Colonic mucosa (tissue), 4 donors: ENCODE data around the gene ARFGAP2. TPM values are rescaled to one million over a fixed set of nuclear protein-coding genes. Genes with fewer than 3 reads are reported as not detected.

Source experiments
- DNase-seq: peaks from one replicate; pipeline ENCODE4 v3.0.0-alpha.2; 2020
- H3K27ac ChIP-seq: fragments of 200-600 bp; one replicate; pipeline ENCODE4 v1.8.0; 2021
- H3K27me3 ChIP-seq: fragments of 200-600 bp; one replicate; pipeline ENCODE4 v1.8.0; 2021
- H3K36me3 ChIP-seq: fragments of 200-600 bp; one replicate; pipeline ENCODE4 v1.8.0; 2021
- H3K4me1 ChIP-seq: fragments of 200-600 bp; one replicate; pipeline ENCODE4 v1.8.0; 2021; ENCODE audit warnings: mild to moderate bottlenecking
- H3K4me3 ChIP-seq: fragments of 200-600 bp; one replicate; pipeline ENCODE4 v1.8.0; 2021
- H3K9ac ChIP-seq, 2 donors: one replicate each; pipeline ENCODE4 v1.7.0; 2013; ENCODE audit warnings: control low read depth in 2 of 2, low read depth in 2 of 2, low read length in 2 of 2
- H3K9me3 ChIP-seq: fragments of 200-600 bp; one replicate; pipeline ENCODE4 v1.8.0; 2021
- CTCF ChIP-seq: fragments of 200-600 bp; IDR thresholded peaks from one replicate; pipeline ENCODE4 v1.8.0; 2022; ENCODE audit warnings: antibody characterized with exemption, mild to moderate bottlenecking
- intact Hi-C: fragments of 100-400 bp; cut with DNase I; formaldehyde crosslinking; loops from one replicate; pipeline ENCODE4 v1.14.1; 2022
- total RNA-seq, 2 donors: library from RNA; stranded (reverse); fragmentation: NEBNext Ultra II Directional in 1 of 2; extraction: Animal tissue kit (Norgen Biotek cat#: 25700) in 1 of 2; gene quantifications; one replicate each; pipeline ENCODE4 v1.2.1, GENCODE V29; 2021
- donor health status: healthy.
- donor health status: DM: no; HTN: no; CAD: no.
- donor health status: DM: no; HTN: no; CAD: no.

The ARFGAP2 gene
- total RNA-seq, 2 donors from 2014 or later: 64.6 to 109 TPM

GRCh38 chr11:47163193-47163592 lies 13.5 kb downstream of the ARFGAP2 start:
- Histone ChIP-seq H3K9ac (no peak overlapping the region), H3K27ac (no peak overlapping the region), H3K4me1 (no peaks in the 10 kb centered on the region), H3K36me3 (peaks cover 18% of the 10 kb centered on the region), H3K9me3 (no peaks in the 10 kb centered on the region), H3K27me3 (no peaks in the 10 kb centered on the region), H3K4me3 (no peak overlapping the region)
- no peak for DNase-seq
- intact Hi-C loops: no loop called here
- no peak for TF ChIP-seq CTCF

GRCh38 chr11:47162426-47162825 lies 14.3 kb downstream of the ARFGAP2 start:
- Histone ChIP-seq H3K9me3 (no peaks in the 10 kb centered on the region), H3K27ac (no peak overlapping the region), H3K4me3 (no peak overlapping the region), H3K9ac (no peak overlapping the region), H3K4me1 (no peaks in the 10 kb centered on the region), H3K36me3 (peaks cover 18% of the 10 kb centered on the region), H3K27me3 (no peaks in the 10 kb centered on the region)
- DNase-seq: no peak
- no peak for TF ChIP-seq CTCF
- intact Hi-C loops: no loop called here

GRCh38 chr11:47161890-47162289 lies 14.8 kb downstream of the ARFGAP2 start:
- intact Hi-C loops: loop anchor here (2.0 kb wide), 1 partner anchor 273 kb away; no protein-coding TSS in a partner anchor
- Histone ChIP-seq H3K27me3 (no peaks in the 10 kb centered on the region), H3K4me1 (no peaks in the 10 kb centered on the region), H3K9me3 (no peaks in the 10 kb centered on the region), H3K36me3 (peaks cover 15% of the 10 kb centered on the region), H3K4me3 (no peak overlapping the region), H3K27ac (no peak overlapping the region), H3K9ac (no peak overlapping the region)
- no peak for TF ChIP-seq CTCF
- no peak for DNase-seq

- H3K4me3 ChIP-seq: no peak overlapping the region
- H3K9me3 ChIP-seq: no peaks in the 10 kb centered on the region
- H3K4me1 ChIP-seq: no peaks in the 10 kb centered on the region
- peak; percentile 66 for TF ChIP-seq CTCF
- H3K27me3 ChIP-seq: no peaks in the 10 kb centered on the region
- DNase-seq: peak; percentile 65
- no peak overlapping the region for H3K27ac ChIP-seq
- intact Hi-C loops: loop anchor here (2.0 kb wide), 1 partner anchor 272 kb away; no protein-coding TSS in a partner anchor
- peaks cover 9% of the 10 kb centered on the region for H3K36me3 ChIP-seq
- H3K9ac ChIP-seq: no peak overlapping the region
Measured at GRCh38 chr11:47161134-47161854, 15.4 kb downstream of the ARFGAP2 start.

GRCh38 chr11:47160753-47161133 lies 15.9 kb downstream of the ARFGAP2 start:
- Histone ChIP-seq H3K9ac (no peak overlapping the region), H3K27ac (no peak overlapping the region), H3K27me3 (no peaks in the 10 kb centered on the region), H3K36me3 (peaks cover 3% of the 10 kb centered on the region), H3K4me1 (no peaks in the 10 kb centered on the region), H3K9me3 (no peaks in the 10 kb centered on the region), H3K4me3 (no peak overlapping the region)
- no peak for DNase-seq
- no peak for TF ChIP-seq CTCF
- intact Hi-C loops: loop anchor here (2.0 kb wide), 1 partner anchor 272 kb away; no protein-coding TSS in a partner anchor
